Measurements from ENCODE around the gene SKA2.

SKA2 gene

GRCh38 chr17:59165933-59166342, 11.0 kb upstream of the SKA2 start:
- H3K27ac ChIP-seq (ENCODE audit: poor library complexity, severe bottlenecking): no peak overlapping the region
- DNase-seq (ENCODE audit: low spot score): no peak

GRCh38 chr17:59161477-59161876, 6.5 kb upstream of the SKA2 start:
- H3K27ac ChIP-seq (ENCODE audit: poor library complexity, severe bottlenecking): peak overlapping the region; percentile 93
- ATAC-seq (ENCODE audit: low read depth) (no peak), DNase-seq (ENCODE audit: low spot score) (no peak)
- H3K36me3 ChIP-seq (ENCODE audit: low read depth): peaks cover 54% of the 10 kb centered on the region
- H3K27me3 ChIP-seq (ENCODE audit: insufficient read depth, poor library complexity, severe bottlenecking): no peaks in the 10 kb centered on the region
- H3K4me1 ChIP-seq (ENCODE audit: insufficient read depth, poor library complexity, severe bottlenecking): peaks cover 34% of the 10 kb centered on the region
- no peak for TF ChIP-seq CTCF (IDR thresholded peaks at IDR 0.05; ENCODE audit: poor library complexity, severe bottlenecking)
- H3K9me3 ChIP-seq (ENCODE audit: severe bottlenecking): no peaks in the 10 kb centered on the region
- no peak overlapping the region for H3K4me3 ChIP-seq (ENCODE audit: severe bottlenecking)

More at GRCh38 chr17:59165933-59166342, 11.0 kb upstream of the SKA2 start:
- TF ChIP-seq CTCF (IDR thresholded peaks at IDR 0.05; ENCODE audit: poor library complexity, severe bottlenecking): peak; percentile 70
- no peaks in the 10 kb centered on the region for H3K27me3 ChIP-seq (ENCODE audit: insufficient read depth, poor library complexity, severe bottlenecking)
- H3K4me3 ChIP-seq (ENCODE audit: severe bottlenecking): no peak overlapping the region
- ATAC-seq (ENCODE audit: low read depth): peak; percentile 75
- peaks cover 15% of the 10 kb centered on the region for H3K4me1 ChIP-seq (ENCODE audit: insufficient read depth, poor library complexity, severe bottlenecking)
- H3K36me3 ChIP-seq (ENCODE audit: low read depth): peaks cover 71% of the 10 kb centered on the region
- no peaks in the 10 kb centered on the region for H3K9me3 ChIP-seq (ENCODE audit: severe bottlenecking)

- no peaks in the 10 kb centered on the region for H3K9me3 ChIP-seq (ENCODE audit: severe bottlenecking)
- H3K4me3 ChIP-seq (ENCODE audit: severe bottlenecking): no peak overlapping the region
- DNase-seq (ENCODE audit: low spot score): no peak
- ATAC-seq (ENCODE audit: low read depth): no peak
- H3K27me3 ChIP-seq (ENCODE audit: insufficient read depth, poor library complexity, severe bottlenecking): no peaks in the 10 kb centered on the region
- peaks cover 46% of the 10 kb centered on the region for H3K36me3 ChIP-seq (ENCODE audit: low read depth)
- H3K4me1 ChIP-seq (ENCODE audit: insufficient read depth, poor library complexity, severe bottlenecking): peaks cover 33% of the 10 kb centered on the region
- TF ChIP-seq CTCF (IDR thresholded peaks at IDR 0.05; ENCODE audit: poor library complexity, severe bottlenecking): no peak
- peak overlapping the region; percentile 93 for H3K27ac ChIP-seq (ENCODE audit: poor library complexity, severe bottlenecking)
Observed at GRCh38 chr17:59160157-59161025, 5.4 kb upstream of the SKA2 start.

- ATAC-seq (ENCODE audit: low read depth) (peak; percentile 87), DNase-seq (ENCODE audit: low spot score) (peak; percentile 99)
- H3K9me3 ChIP-seq (ENCODE audit: severe bottlenecking): no peaks in the 10 kb centered on the region
- peaks cover 36% of the 10 kb centered on the region for H3K36me3 ChIP-seq (ENCODE audit: low read depth)
- H3K4me1 ChIP-seq (ENCODE audit: insufficient read depth, poor library complexity, severe bottlenecking): peaks cover 57% of the 10 kb centered on the region
- H3K27me3 ChIP-seq (ENCODE audit: insufficient read depth, poor library complexity, severe bottlenecking): no peaks in the 10 kb centered on the region
- H3K27ac ChIP-seq (ENCODE audit: poor library complexity, severe bottlenecking): peak within 1 kb of the TSS; percentile 93
- H3K4me3 ChIP-seq (ENCODE audit: severe bottlenecking): peak within 1 kb of the TSS; percentile 61
- TF ChIP-seq CTCF (IDR thresholded peaks at IDR 0.05; ENCODE audit: poor library complexity, severe bottlenecking): no peak
Observed at GRCh38 chr17:59155439-59156177, 622 bp upstream of the SKA2 start, which contains the start of gene PRR11. Gene PRR11 (plus strand): TSS chr17:59155746. CDS start chr17:59169753, 14,007 bp downstream.
